ENCODE data around the gene DISC1.

- TF ChIP-seq POLR2A (IDR thresholded peaks at IDR 0.05), result no peak
- TF ChIP-seq CTCF (IDR thresholded peaks at IDR 0.05), result no peak
These were observed 221.2 kb downstream of the DISC1 start for GRCh38 chr1:231847612-231848397.

Data from uterus (tissue), 2 donors.